ENCODE measurements around the gene RPGRIP1L. TPM values are rescaled to one million over a fixed set of nuclear protein-coding genes. Genes with fewer than 3 reads are reported as not detected.
"Not testable (repeated sequence)": the region's sequence is repeated elsewhere in the genome, so short reads cannot be mapped to it uniquely, and the experiment has no call there.

RPGRIP1L gene
- total RNA-seq, 1 donor from 2014 or later: 8.6 TPM

- no peak for DNase-seq (ENCODE audit: extremely low read depth, low read depth, low spot score)
These were observed 9.9 kb upstream of the RPGRIP1L start for GRCh38 chr16:53713403-53714204.

DNA sequence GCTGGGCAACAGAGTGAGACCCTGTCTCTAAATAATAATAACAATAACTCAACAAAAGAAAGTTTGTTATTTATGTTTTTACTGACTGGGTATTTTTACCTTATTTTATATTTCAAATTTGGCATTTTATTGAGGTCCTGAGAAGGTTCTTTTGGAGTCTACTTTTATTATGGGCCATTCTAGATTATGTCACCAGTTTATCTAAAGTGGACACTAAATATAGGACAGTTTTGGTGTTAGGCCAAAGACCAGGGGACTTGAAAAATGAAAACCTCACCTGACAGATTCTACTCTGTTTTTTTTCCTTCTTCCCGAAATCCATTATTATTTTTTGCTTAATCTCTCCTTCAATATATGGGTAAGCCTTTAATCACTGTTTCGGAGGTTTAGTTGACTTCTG, 8.4 kb upstream of the RPGRIP1L start:
- DNase-seq (ENCODE audit: extremely low read depth, low read depth, low spot score): no peak

DNA sequence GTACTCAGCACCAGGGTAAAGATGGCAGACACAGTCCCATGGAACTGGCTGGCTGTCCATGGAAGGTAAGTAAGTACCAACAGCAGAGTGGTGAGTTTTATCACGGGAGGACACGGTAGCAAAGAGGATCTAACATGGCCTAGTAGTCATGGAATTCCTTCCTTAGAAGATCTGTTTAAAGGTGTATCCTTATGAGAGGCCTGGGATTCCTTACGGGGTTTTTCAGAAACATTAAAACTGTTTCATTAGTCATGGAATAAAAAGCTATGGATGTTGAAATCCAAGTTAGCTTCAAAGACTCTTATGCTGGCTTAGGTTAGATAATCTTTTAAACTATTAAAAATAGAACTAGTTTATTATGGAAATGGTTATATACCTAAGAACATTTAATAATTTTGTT, 7.7 kb upstream of the RPGRIP1L start:
- DNase-seq (ENCODE audit: extremely low read depth, low read depth, low spot score): no peak

DNA sequence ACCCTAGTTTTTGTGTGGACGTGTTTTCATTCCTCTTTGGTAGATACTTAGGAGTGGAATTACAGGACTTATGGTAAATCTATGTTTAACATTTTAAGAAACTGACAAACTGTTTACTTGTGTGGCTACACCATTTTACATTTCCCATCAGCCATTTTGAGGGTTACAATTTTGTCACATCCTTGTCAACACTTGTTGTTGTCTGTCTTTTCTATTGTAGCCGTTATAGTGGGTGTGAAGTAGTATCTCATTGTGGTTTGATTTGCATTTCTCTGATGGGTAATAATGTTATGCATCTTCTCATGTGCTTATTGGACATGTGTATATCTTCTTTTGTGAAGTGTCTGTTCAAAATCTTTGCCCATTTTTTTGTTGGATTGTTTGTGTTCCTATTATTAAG, 4.8 kb upstream of the RPGRIP1L start:
- no peak for DNase-seq (ENCODE audit: extremely low read depth, low read depth, low spot score)

DNA sequence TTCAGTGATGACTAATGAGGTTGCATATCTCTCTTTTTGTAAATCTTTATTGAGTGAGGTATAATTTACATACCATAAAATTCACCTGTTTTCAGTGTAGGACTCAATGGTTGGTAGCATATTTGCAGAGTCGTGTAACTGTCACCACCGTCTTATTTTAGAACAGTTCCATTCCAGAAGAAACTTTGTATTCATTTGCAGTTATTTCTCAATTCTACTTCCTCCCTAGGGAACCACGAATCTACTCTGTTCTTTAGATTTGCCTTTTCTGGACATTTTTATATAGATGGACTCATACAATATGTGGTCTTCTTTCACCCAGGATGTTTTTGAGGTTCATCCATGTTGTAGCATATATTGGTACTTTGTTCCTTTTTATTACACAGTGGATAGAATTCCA, 4.0 kb upstream of the RPGRIP1L start:
- DNase-seq (ENCODE audit: extremely low read depth, low read depth, low spot score): no peak

GRCh38 chr16:53704445-53704813, 770 bp upstream of the RPGRIP1L start:
- no peak for DNase-seq (ENCODE audit: extremely low read depth, low read depth, low spot score)

- DNase-seq (ENCODE audit: extremely low read depth, low read depth, low spot score): not testable (repeated sequence)
These were observed 5.4 kb downstream of the RPGRIP1L start for GRCh38 chr16:53698271-53698670.

DNA sequence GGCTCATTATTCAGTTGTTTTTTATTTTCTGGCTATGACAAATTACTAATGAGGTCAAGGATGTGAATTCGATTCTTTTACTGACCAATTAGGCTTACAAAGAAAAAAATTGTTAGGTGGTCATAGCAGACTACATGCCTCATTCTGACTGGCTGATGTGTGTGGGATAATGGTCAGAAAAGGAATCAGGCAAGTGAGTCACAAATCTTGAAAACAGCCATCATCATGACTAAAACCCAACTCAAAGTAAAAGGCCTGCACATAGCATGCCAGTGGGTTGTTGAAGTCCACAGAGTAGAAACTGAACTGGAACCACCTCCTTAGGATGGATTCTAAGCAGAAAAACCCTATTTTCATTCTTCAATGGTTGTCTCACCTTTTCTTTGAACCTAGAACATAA, 8.6 kb downstream of the RPGRIP1L start:
- no peak for DNase-seq (ENCODE audit: extremely low read depth, low read depth, low spot score)

GRCh38 chr16:53693320-53693719, 10.3 kb downstream of the RPGRIP1L start:
- no peak for DNase-seq (ENCODE audit: extremely low read depth, low read depth, low spot score)

DNA sequence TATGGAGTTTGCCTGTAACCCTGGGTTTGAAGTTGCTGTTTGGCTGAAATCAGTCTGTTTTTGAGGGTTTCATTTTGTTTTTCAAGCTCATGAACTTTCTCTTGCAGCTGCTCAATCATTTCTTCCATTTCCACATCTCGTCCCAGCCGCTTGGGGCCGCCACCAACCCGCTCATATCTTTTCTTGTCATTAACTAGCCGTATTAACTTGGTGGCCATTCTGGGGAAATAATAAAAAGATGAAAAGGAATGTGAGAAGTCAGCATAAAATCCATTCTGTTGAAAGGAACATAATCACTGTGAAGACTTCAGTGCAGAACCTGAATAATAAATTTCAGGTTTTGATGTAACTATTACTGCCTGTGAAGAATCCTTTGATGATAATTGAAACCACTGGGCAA, 11.5 kb downstream of the RPGRIP1L start:
- no peak for DNase-seq (ENCODE audit: extremely low read depth, low read depth, low spot score)

DNA sequence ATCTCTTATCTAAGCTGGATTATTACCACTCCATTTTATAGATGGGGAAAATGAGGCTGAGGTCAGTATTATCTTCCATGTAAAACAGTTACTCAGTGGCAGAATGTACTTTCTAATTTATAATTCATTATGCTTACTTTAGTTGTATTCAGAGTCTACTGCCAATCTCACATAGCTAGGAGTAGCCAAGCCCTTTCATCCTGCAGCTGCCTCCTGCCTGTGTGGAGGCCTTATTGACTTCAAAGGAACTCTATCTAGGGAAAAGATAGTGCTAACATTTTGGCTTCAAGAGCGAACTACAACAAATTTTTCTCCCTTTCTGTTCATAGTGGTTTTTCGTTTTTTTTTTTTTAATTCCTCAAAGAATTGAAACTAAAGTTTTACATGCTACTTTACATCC, 12.9 kb downstream of the RPGRIP1L start:
- DNase-seq (ENCODE audit: extremely low read depth, low read depth, low spot score): no peak

DNA sequence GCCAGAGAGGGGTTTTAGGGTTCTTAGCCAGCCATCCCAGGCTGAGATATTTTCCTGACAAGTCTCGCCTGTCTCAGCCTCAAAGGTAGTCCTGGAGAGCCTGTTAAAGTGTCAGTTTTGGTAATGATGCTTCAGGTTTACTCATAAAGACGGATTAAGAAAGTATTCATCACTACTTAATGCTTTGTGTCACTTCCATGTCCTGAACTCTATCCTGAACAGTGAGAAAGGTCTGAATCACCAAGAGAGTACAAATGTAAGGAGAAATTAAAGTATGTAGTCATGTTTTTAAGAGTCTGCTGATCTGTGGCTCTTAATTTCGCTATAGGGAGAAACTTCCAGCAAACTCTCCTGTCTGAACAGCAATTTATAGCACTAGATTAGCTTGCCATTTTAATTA, 14.0 kb downstream of the RPGRIP1L start:
- no peak for DNase-seq (ENCODE audit: extremely low read depth, low read depth, low spot score)

DNA sequence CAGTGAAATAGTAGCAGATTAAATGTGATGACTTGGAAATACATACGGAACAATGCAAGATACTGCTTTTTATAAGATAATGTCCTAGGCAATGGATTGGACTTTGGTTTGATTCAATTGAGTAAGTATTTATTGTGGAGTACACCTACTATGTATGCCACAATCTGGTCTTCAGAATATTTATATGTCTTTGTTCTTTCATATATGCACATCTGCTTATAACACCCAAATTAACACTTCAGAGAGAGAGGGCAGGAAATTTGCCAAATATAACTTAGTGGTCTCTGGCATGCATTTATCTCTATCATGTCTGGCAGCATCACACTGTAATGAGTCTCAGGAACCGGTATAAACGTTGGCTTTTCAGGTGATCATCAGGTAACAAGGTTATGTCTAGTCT, 16.9 kb downstream of the RPGRIP1L start:
- no peak for DNase-seq (ENCODE audit: extremely low read depth, low read depth, low spot score)

GRCh38 chr16:53685334-53685733, 18.3 kb downstream of the RPGRIP1L start:
- DNase-seq (ENCODE audit: extremely low read depth, low read depth, low spot score): not testable (repeated sequence)

GRCh38 chr16:53681354-53681753, 22.3 kb downstream of the RPGRIP1L start:
- no peak for DNase-seq (ENCODE audit: extremely low read depth, low read depth, low spot score)

DNA sequence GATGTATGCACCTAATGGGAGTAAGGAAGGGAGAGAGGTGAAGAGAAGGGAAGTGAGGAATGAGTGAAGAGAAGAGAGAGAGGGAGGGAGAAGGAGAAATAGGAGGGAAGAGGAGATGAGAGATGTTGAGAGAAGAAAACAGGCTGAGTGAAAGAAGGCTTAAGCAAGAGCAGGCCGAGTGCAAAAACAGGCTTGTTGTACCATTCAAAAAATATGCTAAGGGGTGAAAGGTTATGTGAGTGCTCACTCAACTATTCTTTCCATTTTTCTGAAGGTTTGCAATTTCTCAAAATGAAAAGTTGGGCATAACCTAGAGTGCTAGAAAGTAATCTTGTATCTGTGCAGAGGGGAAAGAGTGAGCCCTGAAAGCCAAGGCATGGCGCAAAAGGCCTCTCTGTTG, 22.9 kb downstream of the RPGRIP1L start:
- DNase-seq (ENCODE audit: extremely low read depth, low read depth, low spot score): no peak

DNA sequence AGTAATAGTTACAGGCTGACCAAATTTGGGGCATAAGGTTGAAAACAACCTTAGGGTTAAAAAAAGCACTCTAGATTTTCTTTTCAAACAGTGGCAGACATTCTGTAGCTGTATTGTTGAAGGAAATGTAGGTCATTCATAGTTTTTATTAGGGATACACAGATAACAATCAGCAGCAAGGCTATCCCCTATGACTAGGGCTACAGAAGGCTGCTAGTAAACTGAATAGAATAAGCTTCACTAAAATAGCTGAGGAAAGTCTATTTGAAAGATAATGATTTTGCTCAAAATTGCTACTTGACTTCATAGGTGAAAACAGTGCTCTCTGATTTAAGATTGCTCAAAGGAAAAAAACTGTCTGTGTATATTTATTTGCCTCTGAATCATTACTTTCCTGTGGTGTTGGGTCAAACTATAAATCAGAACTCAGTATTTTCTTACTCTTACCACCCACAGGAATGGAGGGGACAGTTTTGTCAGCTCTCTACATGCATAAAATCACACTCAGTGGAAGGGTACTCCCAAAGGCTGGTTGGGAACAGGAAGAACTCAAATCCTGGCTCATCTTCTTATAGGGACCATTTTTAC, 24.8 kb downstream of the RPGRIP1L start:
- DNase-seq (ENCODE audit: extremely low read depth, low read depth, low spot score): no peak

DNA sequence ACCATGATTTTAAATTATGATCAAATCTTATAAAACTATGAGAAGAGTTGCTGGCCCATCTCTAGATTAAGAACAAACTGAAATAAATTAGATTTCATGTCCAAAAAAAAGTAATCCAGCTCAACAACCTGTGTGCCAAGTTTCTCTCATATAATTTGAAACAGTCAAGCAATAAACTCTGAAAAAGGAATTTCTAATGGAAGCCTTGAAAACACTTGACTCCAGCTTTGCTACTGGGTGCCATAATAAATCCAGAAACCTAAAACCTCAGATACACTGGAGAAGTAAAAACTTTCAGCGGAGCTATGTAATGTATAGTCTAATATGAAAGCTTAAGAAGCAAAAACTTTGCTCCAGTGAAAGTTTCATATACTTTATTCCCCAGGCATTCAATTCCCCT, 25.5 kb downstream of the RPGRIP1L start:
- DNase-seq (ENCODE audit: extremely low read depth, low read depth, low spot score): no peak

DNA sequence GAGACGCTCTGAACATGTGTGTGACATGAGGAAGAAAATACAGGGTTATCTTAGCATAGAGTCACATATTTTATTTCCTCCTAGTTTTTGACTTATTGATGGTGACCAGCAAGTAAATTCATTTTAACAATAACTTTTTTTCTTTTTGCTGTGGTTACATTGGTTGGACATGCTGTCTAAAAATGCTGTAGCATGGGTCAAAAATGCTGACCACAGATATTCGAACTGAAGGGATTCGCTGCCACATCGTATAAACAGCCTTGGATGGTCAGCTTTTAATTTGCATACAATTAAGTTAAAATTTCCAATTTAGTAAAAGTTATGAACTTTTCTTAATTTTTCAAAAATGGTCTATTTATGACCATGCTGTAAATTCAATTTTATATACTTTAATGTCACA, 30.5 kb downstream of the RPGRIP1L start:
- no peak for DNase-seq (ENCODE audit: extremely low read depth, low read depth, low spot score)

DNA sequence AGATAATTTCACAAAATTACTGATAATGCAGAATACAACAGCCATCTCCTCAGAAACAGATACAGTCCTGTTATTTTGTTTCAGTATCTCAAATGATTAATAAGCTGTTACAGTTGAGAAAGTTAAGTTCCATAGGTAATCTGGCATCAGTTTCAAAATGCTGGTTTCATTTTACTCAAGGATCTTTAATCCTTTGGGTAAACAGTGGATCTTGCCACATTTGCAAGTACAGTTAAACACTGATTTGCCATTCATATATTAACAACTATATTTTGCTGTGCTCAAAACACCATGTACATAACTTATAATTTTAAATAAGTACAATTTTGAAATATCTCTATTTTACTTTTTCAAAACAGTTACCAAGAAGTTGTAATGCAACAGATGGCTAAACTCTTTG, 31.2 kb downstream of the RPGRIP1L start:
- DNase-seq (ENCODE audit: extremely low read depth, low read depth, low spot score): no peak

- DNase-seq (ENCODE audit: extremely low read depth, low read depth, low spot score): no peak
These were observed 34.8 kb downstream of the RPGRIP1L start for GRCh38 chr16:53668869-53669268.

DNA sequence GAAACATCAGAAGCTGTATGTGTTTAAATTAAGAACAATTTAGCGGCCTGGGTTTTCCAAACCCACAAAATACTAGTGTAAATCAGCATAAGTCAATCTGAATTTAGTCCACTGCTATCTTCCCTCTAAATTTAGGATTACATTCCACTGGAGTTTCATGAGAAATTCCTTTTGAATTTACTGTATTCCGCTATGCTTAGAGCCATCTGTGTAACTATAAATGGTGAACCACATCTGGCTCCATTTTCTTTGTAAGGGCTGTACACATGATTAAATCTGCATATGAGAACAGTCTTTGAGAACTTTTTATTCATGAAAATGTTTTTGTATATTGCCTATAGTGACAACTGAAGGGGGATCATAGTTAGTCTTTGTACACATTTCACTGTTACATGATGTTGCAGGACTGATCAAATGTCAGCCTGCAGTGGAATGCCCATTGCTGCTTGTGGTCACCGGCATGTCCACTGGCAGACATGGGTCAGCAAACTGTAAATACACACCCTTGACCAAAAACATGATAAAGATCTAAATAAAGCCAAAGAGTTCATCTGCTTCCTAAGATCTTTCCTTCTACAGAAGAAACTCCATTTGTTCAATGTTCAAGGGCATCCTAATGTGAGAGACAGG, 36.8 kb downstream of the RPGRIP1L start:
- no peak for DNase-seq (ENCODE audit: extremely low read depth, low read depth, low spot score)
